IMR-90 (cell line): ENCODE measurements around the gene ARF5. TPM values are rescaled to one million over a fixed set of nuclear protein-coding genes. Genes with fewer than 3 reads are reported as not detected.

ENCODE experiments used
- ATAC-seq: fragments of 200-7000 bp; cut with Tn5 transposase; 2 replicates; pipeline ENCODE4 v1.9.1; 2020; ENCODE audit warnings: low read depth, mild to moderate bottlenecking, moderate library complexity
- BruUV-seq: library from RNA; stranded (reverse); fragments of 400-500 nt; replicated peaks from 2 replicates; lab custom pipeline; 2021; lab: Mats Ljungman, UMichigan
- CTCF ChIA-PET: fragments of 300-600 bp; formaldehyde crosslinking; extraction: SDS; loops from one replicate; lab custom pipeline; 2021; ENCODE audit warnings: antibody characterized with exemption; lab: Yijun Ruan, JAX
- POLR2A ChIA-PET: fragments of 300-600 bp; sonication (Branson Sonifier 250); formaldehyde crosslinking; loops from one replicate; lab custom pipeline; 2022; ENCODE audit warnings: antibody characterized with exemption; ENCODE audit not compliant: unreplicated experiment; lab: Charles Lee
- DNase-seq: peaks from one replicate; pipeline ENCODE4 v3.0.0; 2013
- H2AFZ ChIP-seq: replicated peaks from 2 replicates; pipeline ENCODE3; 2013; ENCODE audit warnings: low read length, mild to moderate bottlenecking; ENCODE audit not compliant: poor library complexity
- H2AK5ac ChIP-seq: 2 replicates; pipeline ENCODE4 v1.6.1; 2013; ENCODE audit warnings: low read depth, low read length, inconsistent platforms
- H2AK9ac ChIP-seq: replicated peaks from 2 replicates; pipeline ENCODE3; 2013; ENCODE audit warnings: mild to moderate bottlenecking, low read depth, low read length, moderate library complexity; ENCODE audit not compliant: poor library complexity
- H2BK120ac ChIP-seq: 2 replicates; pipeline ENCODE4 v1.6.1; 2013; ENCODE audit warnings: low read depth, low read length, inconsistent platforms
- H2BK15ac ChIP-seq: 3 replicates; pipeline ENCODE4 v1.6.1; 2013; ENCODE audit warnings: low read depth, low read length, inconsistent platforms
- H2BK20ac ChIP-seq: 2 replicates; pipeline ENCODE4 v1.6.1; 2013; ENCODE audit warnings: low read depth, mild to moderate bottlenecking, inconsistent platforms, low read length, moderate library complexity
- H2BK5ac ChIP-seq: 2 replicates; pipeline ENCODE4 v1.6.1; 2013; ENCODE audit warnings: mild to moderate bottlenecking, low read depth, low read length, inconsistent platforms; ENCODE audit not compliant: poor library complexity, severe bottlenecking
- H3K14ac ChIP-seq: replicated peaks from 2 replicates; pipeline ENCODE4 v1.6.1; 2013; ENCODE audit warnings: low read depth, low read length, inconsistent platforms
- H3K18ac ChIP-seq: 2 replicates; pipeline ENCODE4 v1.6.1; 2013; ENCODE audit warnings: low read depth, low read length, control low read depth
- H3K23ac ChIP-seq: 2 replicates; pipeline ENCODE4 v1.6.1; 2013; ENCODE audit warnings: low read depth, low read length, inconsistent platforms
- H3K27ac ChIP-seq: 2 replicates; pipeline ENCODE4 v1.5.1; 2013; ENCODE audit warnings: mild to moderate bottlenecking, control low read depth, low read length; ENCODE audit not compliant: insufficient read depth
- H3K27me3 ChIP-seq: 2 replicates; pipeline ENCODE4 v1.6.1; 2013; ENCODE audit warnings: low read length; ENCODE audit not compliant: control insufficient read depth, insufficient read depth
- H3K36me3 ChIP-seq: 2 replicates; pipeline ENCODE4 v1.6.1; 2013; ENCODE audit warnings: low read length, mixed read lengths; ENCODE audit not compliant: control insufficient read depth, insufficient read depth
- H3K4ac ChIP-seq: 2 replicates; pipeline ENCODE4 v1.6.1; 2013; ENCODE audit warnings: low read depth, low read length, inconsistent platforms
- H3K4me1 ChIP-seq: 2 replicates; pipeline ENCODE4 v1.6.1; 2013; ENCODE audit warnings: low read length, mixed read lengths; ENCODE audit not compliant: control insufficient read depth, insufficient read depth
- H3K4me2 ChIP-seq: 2 replicates; pipeline ENCODE4 v1.6.1; 2013; ENCODE audit warnings: low read depth, mild to moderate bottlenecking, control low read depth, low read length, moderate library complexity
- H3K4me3 ChIP-seq: 2 replicates; pipeline ENCODE4 v1.5.1; 2013; ENCODE audit warnings: low read depth, mild to moderate bottlenecking, control low read depth, low read length, moderate library complexity; ENCODE audit not compliant: insufficient read depth
- H3K56ac ChIP-seq: 2 replicates; pipeline ENCODE4 v1.6.1; 2013; ENCODE audit warnings: low read length, inconsistent platforms; ENCODE audit not compliant: insufficient read depth; ENCODE audit errors: extremely low read depth
- H3K79me1 ChIP-seq, 2 experiments: 2 replicates each; pipeline ENCODE4 v1.6.1; 2013; ENCODE audit warnings: low read length in 2 of 2, inconsistent platforms in 1 of 2, low read depth in 1 of 2
- H3K9ac ChIP-seq: 2 replicates; pipeline ENCODE4 v1.6.1; 2013; ENCODE audit warnings: low read depth, low read length, control low read depth
- H3K9me1 ChIP-seq: 2 replicates; pipeline ENCODE4 v1.6.1; 2013; ENCODE audit warnings: low read length, inconsistent platforms; ENCODE audit not compliant: insufficient read depth
- H3K9me3 ChIP-seq: 2 replicates; pipeline ENCODE4 v1.6.1; 2013; ENCODE audit warnings: low read length; ENCODE audit not compliant: control insufficient read depth, insufficient read depth
- H4K20me1 ChIP-seq: 2 replicates; pipeline ENCODE4 v1.6.1; 2013; ENCODE audit warnings: low read length, inconsistent platforms; ENCODE audit not compliant: insufficient read depth
- H4K5ac ChIP-seq: 2 replicates; pipeline ENCODE4 v1.6.1; 2013; ENCODE audit warnings: mild to moderate bottlenecking, low read depth, low read length, control low read depth
- H4K8ac ChIP-seq, 2 experiments: 2 replicates each; pipeline ENCODE4 v1.6.1; 2013; ENCODE audit warnings: low read depth in 2 of 2, low read length in 2 of 2, control low read depth in 1 of 2, inconsistent platforms in 1 of 2
- H4K91ac ChIP-seq: 2 replicates; pipeline ENCODE4 v1.6.1; 2013; ENCODE audit warnings: low read depth, low read length, inconsistent platforms; ENCODE audit not compliant: insufficient read depth
- BHLHE40 ChIP-seq: fragments of 150-350 bp; IDR thresholded peaks from 2 replicates; pipeline ENCODE4 v1.6.1; 2016; ENCODE audit warnings: mild to moderate bottlenecking, low read depth, low read length
- CEBPB ChIP-seq: IDR thresholded peaks from 2 replicates; pipeline ENCODE4 v1.6.1; 2012; ENCODE audit warnings: low read depth, low read length, improper control_type of control experiment
- CHD1 ChIP-seq: IDR thresholded peaks from 2 replicates; pipeline ENCODE4 v1.6.1; 2012; ENCODE audit warnings: low read depth, low read length, improper control_type of control experiment
- FOS ChIP-seq: fragments of 150-350 bp; IDR thresholded peaks from 2 replicates; pipeline ENCODE4 v1.6.1; 2016; ENCODE audit warnings: low read depth, low read length
- MAFK ChIP-seq: IDR thresholded peaks from 2 replicates; pipeline ENCODE4 v1.6.1; 2012; ENCODE audit warnings: low read depth, low read length, improper control_type of control experiment
- MAZ ChIP-seq: IDR thresholded peaks from 2 replicates; pipeline ENCODE4 v1.6.1; 2012; ENCODE audit warnings: low read depth, mild to moderate bottlenecking, low read length, improper control_type of control experiment, moderate library complexity, borderline replicate concordance
- MXI1 ChIP-seq: IDR thresholded peaks from 2 replicates; pipeline ENCODE4 v1.6.1; 2012; ENCODE audit warnings: low read depth, mild to moderate bottlenecking, low read length, moderate library complexity, borderline replicate concordance
- NFE2L2 ChIP-seq: fragments of 150-350 bp; IDR thresholded peaks from 2 replicates; pipeline ENCODE4 v1.6.1; 2016; ENCODE audit warnings: low read depth, mild to moderate bottlenecking, low read length
- POLR2A ChIP-seq: IDR thresholded peaks from 2 replicates; pipeline ENCODE4 v1.6.1; 2012; ENCODE audit warnings: mild to moderate bottlenecking, low read depth, low read length
- RAD21 ChIP-seq: IDR thresholded peaks from 2 replicates; pipeline ENCODE4 v1.6.1; 2012; ENCODE audit warnings: low read length, improper control_type of control experiment
- RCOR1 ChIP-seq: IDR thresholded peaks from 2 replicates; pipeline ENCODE4 v1.6.1; 2012; ENCODE audit warnings: mild to moderate bottlenecking, low read length, improper control_type of control experiment; ENCODE audit not compliant: insufficient replicate concordance
- RFX5 ChIP-seq: IDR thresholded peaks from 2 replicates; pipeline ENCODE4 v1.8.0; 2012; ENCODE audit warnings: low read depth, mild to moderate bottlenecking, low read length, moderate library complexity
- SMC3 ChIP-seq: fragments of 150-350 bp; IDR thresholded peaks from 2 replicates; pipeline ENCODE4 v1.6.1; 2016; ENCODE audit warnings: low read depth, mild to moderate bottlenecking, antibody characterized with exemption, low read length, moderate library complexity
- WGBS, 2 experiments: methylation state at CpG; one replicate each; pipeline versions ENCODE4 v1.1.5 to v1.1.7; 2013; ENCODE audit warnings: missing lambda C conversion rate in 2 of 2; ENCODE audit not compliant: insufficient read length in 1 of 2; ENCODE audit errors: extremely low coverage in 2 of 2; 5-methylcytosine and 5-hydroxymethylcytosine counted together
- dilution Hi-C: fragments of 300-500 bp; cut with HindIII; formaldehyde crosslinking; loops from one replicate; pipeline ENCODE4 v1.14.3; 2018; ENCODE audit warnings: low sequenced_read_pairs; ENCODE audit not compliant: unreplicated experiment
- in situ Hi-C: fragments of 300-500 bp; cut with MboI; formaldehyde crosslinking; loops from 3 replicates; pipeline ENCODE4 v1.14.3; 2019; ENCODE audit warnings: low sequenced_read_pairs, inconsistent platforms, mixed read lengths
- intact Hi-C: fragments of 100-400 bp; cut with micrococcal nuclease; formaldehyde crosslinking; loops from 2 replicates; pipeline ENCODE4 v1.10.0; 2022
- polyA plus RNA-seq, 3 experiments: library from polyadenylated mRNA; depleted of rRNA; stranded (reverse); fragments of >200 nt; gene quantifications; 2 replicates each; pipeline ENCODE4 v1.2.3, GENCODE V29; 2012; ENCODE audit warnings: low replicate concordance in 1 of 3
- total RNA-seq: library from RNA; depleted of rRNA; stranded (reverse); fragments of >200 nt; gene quantifications from 2 replicates; pipeline ENCODE4 v1.2.3, GENCODE V29; 2012
- TF ChIP-seq, protein P1 (sequence below): fragments of 150-350 bp; IDR thresholded peaks from 2 replicates; pipeline ENCODE4 v1.6.1; 2016; ENCODE audit warnings: low read depth, mild to moderate bottlenecking, low read length, moderate library complexity, borderline replicate concordance
- TF ChIP-seq, protein P2 (sequence below): fragments of 150-350 bp; IDR thresholded peaks from 2 replicates; pipeline ENCODE4 v1.6.1; 2017; ENCODE audit warnings: mild to moderate bottlenecking, antibody characterized with exemption, low read length, low read depth
- TF ChIP-seq, protein P3 (sequence below): conservative IDR thresholded peaks from 2 replicates; pipeline ENCODE4 v1.5.1; 2012; ENCODE audit warnings: mild to moderate bottlenecking, low read depth, low read length, improper control_type of control experiment

ARF5 gene
- total and polyA plus RNA-seq, 2 of the 4 experiments (the other 2 are of a cell fraction) = 128 to 274 TPM

DNA sequence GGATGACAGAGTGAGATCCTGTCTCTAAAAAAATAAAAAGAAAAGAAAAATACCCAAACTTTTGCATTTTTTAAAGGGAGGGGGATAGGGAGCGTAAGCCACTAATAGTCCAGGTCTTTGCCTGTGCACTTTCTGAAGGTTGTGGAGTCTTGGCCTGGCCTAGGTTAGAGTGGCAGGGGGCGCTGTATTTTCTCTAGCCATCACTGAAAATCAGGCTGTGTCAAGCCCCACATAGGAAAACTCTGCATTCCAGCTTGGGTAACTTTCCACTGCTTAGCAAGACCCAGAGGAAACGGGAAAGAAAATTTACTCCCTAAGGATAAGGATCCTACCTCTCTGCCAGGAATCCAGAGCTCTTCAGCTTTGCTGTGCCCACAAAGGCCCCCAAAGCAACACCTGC, 40.2 kb downstream of the ARF5 start:
- Histone ChIP-seq H2AFZ (no peak overlapping the region), H2BK5ac (no peak overlapping the region), H2BK120ac (no peak overlapping the region), H4K8ac (no peak overlapping the region), H3K4me1 (peaks cover 6% of the 10 kb centered on the region), H3K14ac (no peak overlapping the region), H3K9ac (no peak overlapping the region), H3K9me1 (no peaks in the 10 kb centered on the region), H4K20me1 (no peaks in the 10 kb centered on the region), H3K79me1 (no peaks in the 10 kb centered on the region), H2AK5ac (no peak overlapping the region), H3K4me2 (no peak overlapping the region), H3K4ac (no peak overlapping the region), H2BK15ac (no peak overlapping the region), H3K27me3 (peaks cover 4% of the 10 kb centered on the region; the same call in 1 of the 2 replicates), H3K36me3 (no peaks in the 10 kb centered on the region), H2AK9ac (no peak overlapping the region), H3K56ac (no peak overlapping the region), H2BK20ac (no peak overlapping the region), H4K91ac (no peak overlapping the region), H3K23ac (no peak overlapping the region), H3K27ac (no peak overlapping the region), H3K18ac (no peak overlapping the region), H3K9me3 (no peaks in the 10 kb centered on the region), H3K4me3 (no peak overlapping the region), H4K5ac (no peak overlapping the region)
- no TSS peak for BruUV-seq
- POLR2A ChIA-PET = no interaction called here
- in situ Hi-C loops (no loop called here), intact Hi-C loops (no loop called here), dilution Hi-C loops (no loop called here)
- no peak for ATAC-seq
- no CpG with 5 or more reads among the region's 3 CpGs for WGBS, 2 experiments
- CTCF ChIA-PET = interaction anchor here (0.8 to 1.1 kb wide), 3 partner anchors 36 to 79 kb away, joined by 3 to 8 read pairs (median 3); no protein-coding TSS in a partner anchor
- DNase-seq = no peak
- TF ChIP-seq MAZ = no peak
- TF ChIP-seq SMC3 = no peak
- TF ChIP-seq, protein P1, sequence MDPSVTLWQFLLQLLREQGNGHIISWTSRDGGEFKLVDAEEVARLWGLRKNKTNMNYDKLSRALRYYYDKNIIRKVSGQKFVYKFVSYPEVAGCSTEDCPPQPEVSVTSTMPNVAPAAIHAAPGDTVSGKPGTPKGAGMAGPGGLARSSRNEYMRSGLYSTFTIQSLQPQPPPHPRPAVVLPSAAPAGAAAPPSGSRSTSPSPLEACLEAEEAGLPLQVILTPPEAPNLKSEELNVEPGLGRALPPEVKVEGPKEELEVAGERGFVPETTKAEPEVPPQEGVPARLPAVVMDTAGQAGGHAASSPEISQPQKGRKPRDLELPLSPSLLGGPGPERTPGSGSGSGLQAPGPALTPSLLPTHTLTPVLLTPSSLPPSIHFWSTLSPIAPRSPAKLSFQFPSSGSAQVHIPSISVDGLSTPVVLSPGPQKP = no peak
- TF ChIP-seq CEBPB = no peak
- no peak for TF ChIP-seq MAFK
- TF ChIP-seq FOS = no peak
- no peak for TF ChIP-seq NFE2L2
- TF ChIP-seq RCOR1 = no peak
- TF ChIP-seq RFX5 = no peak
- TF ChIP-seq RAD21 = no peak
- TF ChIP-seq, protein P2, sequence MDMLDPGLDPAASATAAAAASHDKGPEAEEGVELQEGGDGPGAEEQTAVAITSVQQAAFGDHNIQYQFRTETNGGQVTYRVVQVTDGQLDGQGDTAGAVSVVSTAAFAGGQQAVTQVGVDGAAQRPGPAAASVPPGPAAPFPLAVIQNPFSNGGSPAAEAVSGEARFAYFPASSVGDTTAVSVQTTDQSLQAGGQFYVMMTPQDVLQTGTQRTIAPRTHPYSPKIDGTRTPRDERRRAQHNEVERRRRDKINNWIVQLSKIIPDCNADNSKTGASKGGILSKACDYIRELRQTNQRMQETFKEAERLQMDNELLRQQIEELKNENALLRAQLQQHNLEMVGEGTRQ = no peak
- TF ChIP-seq, protein P3, sequence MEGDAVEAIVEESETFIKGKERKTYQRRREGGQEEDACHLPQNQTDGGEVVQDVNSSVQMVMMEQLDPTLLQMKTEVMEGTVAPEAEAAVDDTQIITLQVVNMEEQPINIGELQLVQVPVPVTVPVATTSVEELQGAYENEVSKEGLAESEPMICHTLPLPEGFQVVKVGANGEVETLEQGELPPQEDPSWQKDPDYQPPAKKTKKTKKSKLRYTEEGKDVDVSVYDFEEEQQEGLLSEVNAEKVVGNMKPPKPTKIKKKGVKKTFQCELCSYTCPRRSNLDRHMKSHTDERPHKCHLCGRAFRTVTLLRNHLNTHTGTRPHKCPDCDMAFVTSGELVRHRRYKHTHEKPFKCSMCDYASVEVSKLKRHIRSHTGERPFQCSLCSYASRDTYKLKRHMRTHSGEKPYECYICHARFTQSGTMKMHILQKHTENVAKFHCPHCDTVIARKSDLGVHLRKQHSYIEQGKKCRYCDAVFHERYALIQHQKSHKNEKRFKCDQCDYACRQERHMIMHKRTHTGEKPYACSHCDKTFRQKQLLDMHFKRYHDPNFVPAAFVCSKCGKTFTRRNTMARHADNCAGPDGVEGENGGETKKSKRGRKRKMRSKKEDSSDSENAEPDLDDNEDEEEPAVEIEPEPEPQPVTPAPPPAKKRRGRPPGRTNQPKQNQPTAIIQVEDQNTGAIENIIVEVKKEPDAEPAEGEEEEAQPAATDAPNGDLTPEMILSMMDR = no peak
- no peak for TF ChIP-seq MXI1
- TF ChIP-seq BHLHE40 = no peak
- TF ChIP-seq CHD1 = no peak
- TF ChIP-seq POLR2A = no peak
